ENCODE data around the gene KLC1.

DNA sequence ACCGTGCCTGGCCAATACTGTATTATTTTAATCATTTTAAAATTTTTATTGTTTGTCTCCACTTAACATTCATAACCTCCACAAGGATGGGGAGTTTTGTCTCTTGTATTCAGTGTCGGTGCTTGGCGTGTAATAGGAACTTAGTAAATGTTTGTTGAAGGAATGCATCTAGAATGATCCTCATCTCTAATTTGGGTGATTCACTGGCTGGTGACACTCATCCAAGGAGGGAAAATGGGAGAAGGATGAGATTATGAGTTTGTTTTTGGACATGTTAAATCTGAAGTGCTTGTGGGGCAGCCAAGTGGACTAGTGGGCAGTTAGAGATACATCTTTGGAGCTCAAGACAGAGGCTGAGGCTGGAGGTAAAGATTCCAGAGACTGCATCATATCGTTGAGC, 5.1 kb downstream of the KLC1 start:
- TF ChIP-seq, protein P1, sequence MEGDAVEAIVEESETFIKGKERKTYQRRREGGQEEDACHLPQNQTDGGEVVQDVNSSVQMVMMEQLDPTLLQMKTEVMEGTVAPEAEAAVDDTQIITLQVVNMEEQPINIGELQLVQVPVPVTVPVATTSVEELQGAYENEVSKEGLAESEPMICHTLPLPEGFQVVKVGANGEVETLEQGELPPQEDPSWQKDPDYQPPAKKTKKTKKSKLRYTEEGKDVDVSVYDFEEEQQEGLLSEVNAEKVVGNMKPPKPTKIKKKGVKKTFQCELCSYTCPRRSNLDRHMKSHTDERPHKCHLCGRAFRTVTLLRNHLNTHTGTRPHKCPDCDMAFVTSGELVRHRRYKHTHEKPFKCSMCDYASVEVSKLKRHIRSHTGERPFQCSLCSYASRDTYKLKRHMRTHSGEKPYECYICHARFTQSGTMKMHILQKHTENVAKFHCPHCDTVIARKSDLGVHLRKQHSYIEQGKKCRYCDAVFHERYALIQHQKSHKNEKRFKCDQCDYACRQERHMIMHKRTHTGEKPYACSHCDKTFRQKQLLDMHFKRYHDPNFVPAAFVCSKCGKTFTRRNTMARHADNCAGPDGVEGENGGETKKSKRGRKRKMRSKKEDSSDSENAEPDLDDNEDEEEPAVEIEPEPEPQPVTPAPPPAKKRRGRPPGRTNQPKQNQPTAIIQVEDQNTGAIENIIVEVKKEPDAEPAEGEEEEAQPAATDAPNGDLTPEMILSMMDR (conservative IDR thresholded peaks at IDR 0.05; ENCODE audit: low read depth, low read length), result no peak
- TF ChIP-seq EZH2 (IDR thresholded peaks at IDR 0.05; ENCODE audit: borderline replicate concordance, low read depth, low read length, poor library complexity, severe bottlenecking), result no peak
